Activated CD4-positive, alpha-beta memory T cell treated with anti-CD3 and anti-CD28 coated beads for 36 hours (primary cell): Measurements from ENCODE around the gene REELD1. TPM values are rescaled to one million over a fixed set of nuclear protein-coding genes. Genes with fewer than 3 reads are reported as not detected.

Experiments used
- CTCF ChIA-PET: fragments of 350-600 bp; sonication (Branson Sonifier 250); formaldehyde crosslinking; loops from one replicate; lab custom pipeline; 2021; ENCODE audit warnings: antibody characterized with exemption, inconsistent platforms; lab: Charles Lee
- POLR2A ChIA-PET: fragments of 350-600 bp; sonication (Branson Sonifier 250); formaldehyde crosslinking; loops from one replicate; lab custom pipeline; 2021; ENCODE audit warnings: antibody characterized with exemption; lab: Charles Lee
- DNase-seq: peaks from one replicate; pipeline ENCODE4 v3.0.0-alpha.2; 2020
- H3K27ac Mint-ChIP-seq: one replicate; pipeline ENCODE4 v1.8.0; 2021; ENCODE audit warnings: mixed read lengths
- H3K27me3 Mint-ChIP-seq: one replicate; pipeline ENCODE4 v1.8.0; 2021; ENCODE audit warnings: mixed read lengths
- H3K36me3 Mint-ChIP-seq: one replicate; pipeline ENCODE4 v1.8.0; 2021; ENCODE audit warnings: mixed read lengths
- H3K4me1 Mint-ChIP-seq: one replicate; pipeline ENCODE4 v1.8.0; 2021; ENCODE audit warnings: low read depth, mixed read lengths
- H3K4me3 Mint-ChIP-seq: one replicate; pipeline ENCODE4 v1.8.0; 2021; ENCODE audit warnings: mild to moderate bottlenecking, mixed read lengths
- H3K9me3 Mint-ChIP-seq: one replicate; pipeline ENCODE4 v1.8.0; 2021; ENCODE audit warnings: mixed read lengths
- intact Hi-C: fragments of 100-400 bp; cut with micrococcal nuclease; formaldehyde crosslinking; loops from one replicate; pipeline ENCODE4 v1.15.1; 2023
- total RNA-seq, 2 experiments: library from RNA; stranded (reverse); gene quantifications; one replicate each; pipeline ENCODE4 v1.2.3, GENCODE V29; 2021

REELD1 gene
- total RNA-seq, 2 experiments from 2014 or later, result 0.21 TPM; not detected in 1

- H3K9me3 Mint-ChIP-seq, result no peaks in the 10 kb centered on the region
- peaks cover 7% of the 10 kb centered on the region for H3K4me1 Mint-ChIP-seq
- peaks cover 35% of the 10 kb centered on the region for H3K36me3 Mint-ChIP-seq
- no peak overlapping the region for H3K27ac Mint-ChIP-seq
- POLR2A ChIA-PET, result no interaction called here
- CTCF ChIA-PET, result interaction anchor here (0.6 kb wide), 1 partner anchor 736 kb away, joined by 3 read pairs; no protein-coding TSS in a partner anchor
- intact Hi-C loops, result no loop called here
- DNase-seq, result no peak
- H3K4me3 Mint-ChIP-seq, result no peak overlapping the region
- H3K27me3 Mint-ChIP-seq, result no peaks in the 10 kb centered on the region
Observed at GRCh38 chr4:146186596-146186995, 27.7 kb upstream of the REELD1 start.

GRCh38 chr4:146190456-146190855 lies 23.9 kb upstream of the REELD1 start:
- no peak overlapping the region for H3K4me3 Mint-ChIP-seq
- H3K27ac Mint-ChIP-seq, result no peak overlapping the region
- no peaks in the 10 kb centered on the region for H3K4me1 Mint-ChIP-seq
- no peaks in the 10 kb centered on the region for H3K27me3 Mint-ChIP-seq
- intact Hi-C loops, result no loop called here
- H3K9me3 Mint-ChIP-seq, result no peaks in the 10 kb centered on the region
- peaks cover 34% of the 10 kb centered on the region for H3K36me3 Mint-ChIP-seq
- CTCF ChIA-PET, result no interaction called here
- POLR2A ChIA-PET, result no interaction called here
- no peak for DNase-seq

GRCh38 chr4:146191766-146192458 lies 22.4 kb upstream of the REELD1 start:
- H3K27me3 Mint-ChIP-seq, result no peaks in the 10 kb centered on the region
- intact Hi-C loops, result no loop called here
- no peak overlapping the region for H3K4me3 Mint-ChIP-seq
- peaks cover 2% of the 10 kb centered on the region for H3K4me1 Mint-ChIP-seq
- no peak overlapping the region for H3K27ac Mint-ChIP-seq
- ChIA-PET CTCF (interaction anchor here (1.3 kb wide), 1 partner anchor 10 kb away, joined by 4 read pairs; no protein-coding TSS in a partner anchor), POLR2A (no interaction called here)
- no peaks in the 10 kb centered on the region for H3K9me3 Mint-ChIP-seq
- peaks cover 27% of the 10 kb centered on the region for H3K36me3 Mint-ChIP-seq
- no peak for DNase-seq

- no peak for DNase-seq
- peaks cover 2% of the 10 kb centered on the region for H3K4me1 Mint-ChIP-seq
- intact Hi-C loops, result no loop called here
- no peaks in the 10 kb centered on the region for H3K27me3 Mint-ChIP-seq
- no peak overlapping the region for H3K27ac Mint-ChIP-seq
- H3K4me3 Mint-ChIP-seq, result no peak overlapping the region
- ChIA-PET POLR2A (interaction anchor here (0.6 kb wide), 1 partner anchor 407 kb away, joined by 3 read pairs; no protein-coding TSS in a partner anchor), CTCF (no interaction called here)
- no peaks in the 10 kb centered on the region for H3K9me3 Mint-ChIP-seq
- peaks cover 19% of the 10 kb centered on the region for H3K36me3 Mint-ChIP-seq
Observed at GRCh38 chr4:146193628-146194027, 20.7 kb upstream of the REELD1 start.

- Mint-ChIP-seq H3K4me3 (no peak overlapping the region), H3K27me3 (no peaks in the 10 kb centered on the region), H3K36me3 (peaks cover 19% of the 10 kb centered on the region), H3K4me1 (peaks cover 2% of the 10 kb centered on the region), H3K27ac (no peak overlapping the region), H3K9me3 (no peaks in the 10 kb centered on the region)
- ChIA-PET POLR2A (no interaction called here), CTCF (no interaction called here)
- no peak for DNase-seq
- intact Hi-C loops, result no loop called here
Observed at GRCh38 chr4:146194212-146194611, 20.1 kb upstream of the REELD1 start.

GRCh38 chr4:146202665-146203064 lies 11.7 kb upstream of the REELD1 start:
- intact Hi-C loops, result no loop called here
- H3K36me3 Mint-ChIP-seq, result peaks cover 15% of the 10 kb centered on the region
- peaks cover 3% of the 10 kb centered on the region for H3K9me3 Mint-ChIP-seq
- no peak for DNase-seq
- H3K27me3 Mint-ChIP-seq, result no peaks in the 10 kb centered on the region
- H3K4me3 Mint-ChIP-seq, result no peak overlapping the region
- ChIA-PET POLR2A (no interaction called here), CTCF (interaction anchor here (0.8 kb wide), 1 partner anchor 17 kb away, joined by 3 read pairs; no protein-coding TSS in a partner anchor)
- H3K27ac Mint-ChIP-seq, result no peak overlapping the region
- H3K4me1 Mint-ChIP-seq, result no peaks in the 10 kb centered on the region

- ChIA-PET POLR2A (no interaction called here), CTCF (no interaction called here)
- Mint-ChIP-seq H3K27ac (no peak overlapping the region), H3K4me1 (no peaks in the 10 kb centered on the region), H3K27me3 (no peaks in the 10 kb centered on the region), H3K36me3 (peaks cover 13% of the 10 kb centered on the region), H3K4me3 (no peak overlapping the region), H3K9me3 (peaks cover 3% of the 10 kb centered on the region)
- intact Hi-C loops, result no loop called here
- no peak for DNase-seq
Observed at GRCh38 chr4:146207410-146207809, 6.9 kb upstream of the REELD1 start.

- Mint-ChIP-seq H3K27ac (no peak overlapping the region), H3K4me1 (no peaks in the 10 kb centered on the region), H3K9me3 (no peaks in the 10 kb centered on the region), H3K36me3 (no peaks in the 10 kb centered on the region), H3K4me3 (no peak overlapping the region), H3K27me3 (no peaks in the 10 kb centered on the region)
- ChIA-PET POLR2A (no interaction called here), CTCF (no interaction called here)
- DNase-seq, result no peak
- intact Hi-C loops, result no loop called here
Observed at GRCh38 chr4:146210890-146211289, 3.4 kb upstream of the REELD1 start.

- H3K9me3 Mint-ChIP-seq, result no peaks in the 10 kb centered on the region
- no peak overlapping the region for H3K27ac Mint-ChIP-seq
- ChIA-PET CTCF (no interaction called here), POLR2A (no interaction called here)
- no peaks in the 10 kb centered on the region for H3K36me3 Mint-ChIP-seq
- no peaks in the 10 kb centered on the region for H3K4me1 Mint-ChIP-seq
- DNase-seq, result no peak
- no peak overlapping the region for H3K4me3 Mint-ChIP-seq
- intact Hi-C loops, result no loop called here
- no peaks in the 10 kb centered on the region for H3K27me3 Mint-ChIP-seq
Observed at GRCh38 chr4:146211440-146211839, 2.9 kb upstream of the REELD1 start.

- H3K36me3 Mint-ChIP-seq, result no peaks in the 10 kb centered on the region
- DNase-seq, result no peak
- intact Hi-C loops, result no loop called here
- no peaks in the 10 kb centered on the region for H3K9me3 Mint-ChIP-seq
- no peaks in the 10 kb centered on the region for H3K27me3 Mint-ChIP-seq
- H3K4me3 Mint-ChIP-seq, result no peak overlapping the region
- no peak overlapping the region for H3K27ac Mint-ChIP-seq
- no peaks in the 10 kb centered on the region for H3K4me1 Mint-ChIP-seq
- POLR2A ChIA-PET, result no interaction called here
- CTCF ChIA-PET, result no interaction called here
Observed at GRCh38 chr4:146212781-146213180, 1.6 kb upstream of the REELD1 start.

GRCh38 chr4:146222313-146222712 lies 8.0 kb downstream of the REELD1 start:
- H3K4me1 Mint-ChIP-seq, result no peaks in the 10 kb centered on the region
- H3K36me3 Mint-ChIP-seq, result no peaks in the 10 kb centered on the region
- no peaks in the 10 kb centered on the region for H3K27me3 Mint-ChIP-seq
- H3K27ac Mint-ChIP-seq, result no peak overlapping the region
- H3K9me3 Mint-ChIP-seq, result no peaks in the 10 kb centered on the region
- intact Hi-C loops, result no loop called here
- CTCF ChIA-PET, result no interaction called here
- POLR2A ChIA-PET, result no interaction called here
- no peak overlapping the region for H3K4me3 Mint-ChIP-seq
- DNase-seq, result no peak

GRCh38 chr4:146224326-146224966 lies 10.1 kb downstream of the REELD1 start:
- Mint-ChIP-seq H3K4me1 (no peaks in the 10 kb centered on the region), H3K27ac (no peak overlapping the region), H3K4me3 (no peak overlapping the region), H3K27me3 (no peaks in the 10 kb centered on the region), H3K36me3 (no peaks in the 10 kb centered on the region), H3K9me3 (no peaks in the 10 kb centered on the region)
- no peak for DNase-seq
- intact Hi-C loops, result no loop called here
- ChIA-PET CTCF (interaction anchor here (0.6 kb wide), 1 partner anchor 692 kb away, joined by 3 read pairs; no protein-coding TSS in a partner anchor), POLR2A (no interaction called here)
